ENCODE measurements around the gene PFKL.

DNA sequence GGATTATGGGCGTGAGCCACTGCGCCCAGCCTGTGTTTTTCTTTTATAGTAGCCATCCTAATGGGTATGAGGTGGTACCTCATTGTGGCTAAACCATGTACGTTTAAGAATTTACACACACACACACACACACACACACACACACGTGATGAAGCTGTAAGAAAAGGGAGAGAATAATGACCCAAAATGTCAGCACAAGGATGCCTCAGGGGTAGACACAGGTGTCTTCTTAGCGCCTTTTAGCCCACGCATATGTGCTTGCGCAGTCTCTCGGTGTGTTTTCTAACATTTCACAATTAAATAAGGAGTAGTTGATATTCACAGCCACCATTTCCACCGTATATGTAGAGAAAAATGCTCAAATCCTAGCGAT lies 782 bp upstream of the PFKL start:
- TF ChIP-seq, protein P1, sequence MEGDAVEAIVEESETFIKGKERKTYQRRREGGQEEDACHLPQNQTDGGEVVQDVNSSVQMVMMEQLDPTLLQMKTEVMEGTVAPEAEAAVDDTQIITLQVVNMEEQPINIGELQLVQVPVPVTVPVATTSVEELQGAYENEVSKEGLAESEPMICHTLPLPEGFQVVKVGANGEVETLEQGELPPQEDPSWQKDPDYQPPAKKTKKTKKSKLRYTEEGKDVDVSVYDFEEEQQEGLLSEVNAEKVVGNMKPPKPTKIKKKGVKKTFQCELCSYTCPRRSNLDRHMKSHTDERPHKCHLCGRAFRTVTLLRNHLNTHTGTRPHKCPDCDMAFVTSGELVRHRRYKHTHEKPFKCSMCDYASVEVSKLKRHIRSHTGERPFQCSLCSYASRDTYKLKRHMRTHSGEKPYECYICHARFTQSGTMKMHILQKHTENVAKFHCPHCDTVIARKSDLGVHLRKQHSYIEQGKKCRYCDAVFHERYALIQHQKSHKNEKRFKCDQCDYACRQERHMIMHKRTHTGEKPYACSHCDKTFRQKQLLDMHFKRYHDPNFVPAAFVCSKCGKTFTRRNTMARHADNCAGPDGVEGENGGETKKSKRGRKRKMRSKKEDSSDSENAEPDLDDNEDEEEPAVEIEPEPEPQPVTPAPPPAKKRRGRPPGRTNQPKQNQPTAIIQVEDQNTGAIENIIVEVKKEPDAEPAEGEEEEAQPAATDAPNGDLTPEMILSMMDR (IDR thresholded peaks at IDR 0.05), result no peak
- TF ChIP-seq EZH2 (IDR thresholded peaks at IDR 0.05), result no peak

All from neural progenitor cell (in vitro differentiated cells).